Endodermal cell (in vitro differentiated cells): ENCODE data around the gene MMEL1. TPM values are rescaled to one million over a fixed set of nuclear protein-coding genes. Genes with fewer than 3 reads are reported as not detected.

Experiments
- DNase-seq: peaks from one replicate; pipeline ENCODE4 v3.0.0-alpha.2; 2017
- H3K27ac ChIP-seq: 2 replicates; pipeline ENCODE4 v1.5.1; 2013; ENCODE audit warnings: mild to moderate bottlenecking, low read depth, low read length, moderate library complexity
- H3K27me3 ChIP-seq: 2 replicates; pipeline ENCODE4 v1.6.1; 2013; ENCODE audit warnings: mild to moderate bottlenecking, low read length, moderate library complexity; ENCODE audit not compliant: insufficient read depth, control insufficient read depth, poor library complexity, severe bottlenecking
- H3K36me3 ChIP-seq: 2 replicates; pipeline ENCODE4 v1.7.0; 2013; ENCODE audit warnings: mild to moderate bottlenecking, low read length, moderate library complexity; ENCODE audit not compliant: control insufficient read depth, insufficient read depth
- H3K4me1 ChIP-seq: one replicate; pipeline ENCODE4 v1.7.0; 2013; ENCODE audit warnings: low read length; ENCODE audit not compliant: control insufficient read depth, insufficient read depth
- H3K4me3 ChIP-seq: 2 replicates; pipeline ENCODE4 v1.5.1; 2013; ENCODE audit warnings: mild to moderate bottlenecking, low read length, moderate library complexity
- H3K9ac ChIP-seq: 2 replicates; pipeline ENCODE4 v1.6.1; 2013; ENCODE audit warnings: mild to moderate bottlenecking, low read length, moderate library complexity; ENCODE audit not compliant: poor library complexity, severe bottlenecking; ENCODE audit errors: extremely low read depth
- H3K9me3 ChIP-seq: 2 replicates; pipeline ENCODE4 v1.6.1; 2013; ENCODE audit warnings: mild to moderate bottlenecking, low read length, moderate library complexity; ENCODE audit not compliant: control insufficient read depth
- H3K27ac Mint-ChIP-seq: 2 replicates; pipeline ENCODE4 v1.8.0; 2020; ENCODE audit warnings: mixed read lengths
- H3K27me3 Mint-ChIP-seq: 2 replicates; pipeline ENCODE4 v1.8.0; 2021; ENCODE audit warnings: mild to moderate bottlenecking, mixed read lengths; ENCODE audit not compliant: insufficient read depth
- H3K36me3 Mint-ChIP-seq: 2 replicates; pipeline ENCODE4 v1.8.0; 2020; ENCODE audit warnings: low read depth, mixed read lengths
- H3K4me1 Mint-ChIP-seq: 2 replicates; pipeline ENCODE4 v1.8.0; 2020; ENCODE audit warnings: mixed read lengths
- H3K4me3 Mint-ChIP-seq: 2 replicates; pipeline ENCODE4 v1.8.0; 2020; ENCODE audit warnings: mild to moderate bottlenecking, moderate library complexity, mixed read lengths
- H3K9me3 Mint-ChIP-seq: 2 replicates; pipeline ENCODE4 v1.8.0; 2020; ENCODE audit warnings: mild to moderate bottlenecking, mixed read lengths
- WGBS, 2 experiments: methylation state at CpG; one replicate each; pipeline versions ENCODE4 v1.1.5 to v1.1.7; 2013; ENCODE audit warnings: missing lambda C conversion rate in 2 of 2, mixed read lengths in 1 of 2; ENCODE audit not compliant: insufficient coverage in 1 of 2, insufficient read length in 1 of 2; 5-methylcytosine and 5-hydroxymethylcytosine counted together
- total RNA-seq, 2 donors: library from RNA; stranded (reverse); fragmentation: NEBNext Ultra II Directional in 1 of 2; extraction: Animal tissue kit (Norgen Biotek cat#: 25700) in 1 of 2; gene quantifications; 2 replicates in 1 of 2; 3 replicates in 1 of 2; pipeline ENCODE4 v1.2.1, GENCODE V29; 2021
- TF ChIP-seq, protein P1 (sequence below): fragments of 200-600 bp; sonication (generic); conservative IDR thresholded peaks from 2 replicates; pipeline ENCODE4 v1.5.0; 2021; ENCODE audit warnings: antibody characterized with exemption, mild to moderate bottlenecking

Gene MMEL1
- total RNA-seq, 2 donors from 2014 or later: 0.42 TPM; not detected in 1

DNA sequence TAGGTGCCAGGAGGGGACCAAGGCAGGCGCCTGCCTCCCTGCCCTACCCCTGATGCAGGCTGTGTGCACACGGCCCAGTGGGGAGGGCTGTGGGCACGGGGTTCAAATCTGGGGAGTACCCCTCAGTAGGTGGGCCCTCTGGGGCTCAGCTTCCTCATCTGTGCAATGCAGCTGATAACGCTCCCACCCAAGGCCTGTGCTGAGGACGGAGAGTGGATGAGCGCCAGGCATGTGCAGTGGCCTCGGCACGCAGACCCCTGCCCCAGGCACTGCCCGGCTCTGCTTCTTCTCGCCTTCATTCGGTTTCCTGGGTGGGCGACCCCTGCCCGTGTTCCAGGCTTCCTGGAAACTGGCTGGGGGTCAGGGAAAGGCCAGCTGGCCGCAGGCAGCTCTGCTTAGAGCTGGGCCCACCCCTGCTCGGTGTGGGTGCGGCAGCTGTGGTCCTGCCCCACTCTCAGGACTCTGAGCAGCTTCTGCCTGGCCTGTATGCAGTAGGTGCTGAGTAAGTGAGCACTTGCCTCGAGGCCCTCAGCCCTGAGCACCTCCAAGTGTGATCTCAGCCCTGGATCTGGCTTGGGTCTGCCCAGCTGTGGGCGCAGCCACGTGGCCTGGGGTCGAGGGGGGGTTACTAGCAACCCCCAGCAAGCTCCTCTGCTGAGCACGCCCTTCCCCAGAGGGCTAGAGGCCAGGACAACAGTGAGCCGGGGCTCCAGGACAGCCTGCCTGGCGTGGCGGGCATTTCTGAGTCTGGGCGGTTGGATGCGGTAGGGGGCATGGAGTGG, 88.5 kb downstream of the MMEL1 start:
- Mint-ChIP-seq H3K4me3 (no peak overlapping the region), H3K36me3 (no peaks in the 10 kb centered on the region), H3K27me3 (peaks cover 13% of the 10 kb centered on the region), H3K27ac (no peak overlapping the region), H3K9me3 (no peaks in the 10 kb centered on the region), H3K4me1 (no peaks in the 10 kb centered on the region)
- Histone ChIP-seq H3K9ac (no peak overlapping the region), H3K4me1 (no peaks in the 10 kb centered on the region), H3K4me3 (no peak overlapping the region), H3K27me3 (peaks cover 8% of the 10 kb centered on the region), H3K27ac (peak overlapping the region; percentile 94), H3K36me3 (no peaks in the 10 kb centered on the region), H3K9me3 (no peaks in the 10 kb centered on the region)
- DNase-seq: no peak
- WGBS, 2 experiments: 70 to 86% methylated on average over 9 to 26 of the region's 26 CpGs
- TF ChIP-seq, protein P1, sequence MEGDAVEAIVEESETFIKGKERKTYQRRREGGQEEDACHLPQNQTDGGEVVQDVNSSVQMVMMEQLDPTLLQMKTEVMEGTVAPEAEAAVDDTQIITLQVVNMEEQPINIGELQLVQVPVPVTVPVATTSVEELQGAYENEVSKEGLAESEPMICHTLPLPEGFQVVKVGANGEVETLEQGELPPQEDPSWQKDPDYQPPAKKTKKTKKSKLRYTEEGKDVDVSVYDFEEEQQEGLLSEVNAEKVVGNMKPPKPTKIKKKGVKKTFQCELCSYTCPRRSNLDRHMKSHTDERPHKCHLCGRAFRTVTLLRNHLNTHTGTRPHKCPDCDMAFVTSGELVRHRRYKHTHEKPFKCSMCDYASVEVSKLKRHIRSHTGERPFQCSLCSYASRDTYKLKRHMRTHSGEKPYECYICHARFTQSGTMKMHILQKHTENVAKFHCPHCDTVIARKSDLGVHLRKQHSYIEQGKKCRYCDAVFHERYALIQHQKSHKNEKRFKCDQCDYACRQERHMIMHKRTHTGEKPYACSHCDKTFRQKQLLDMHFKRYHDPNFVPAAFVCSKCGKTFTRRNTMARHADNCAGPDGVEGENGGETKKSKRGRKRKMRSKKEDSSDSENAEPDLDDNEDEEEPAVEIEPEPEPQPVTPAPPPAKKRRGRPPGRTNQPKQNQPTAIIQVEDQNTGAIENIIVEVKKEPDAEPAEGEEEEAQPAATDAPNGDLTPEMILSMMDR: no peak

GRCh38 chr1:2543543-2544092, 89.2 kb downstream of the MMEL1 start:
- H3K4me1 Mint-ChIP-seq: no peaks in the 10 kb centered on the region
- Histone ChIP-seq H3K27ac (peak overlapping the region; percentile 94), H3K4me3 (no peak overlapping the region)

GRCh38 chr1:2542246-2542915, 90.4 kb downstream of the MMEL1 start:
- Histone ChIP-seq H3K9ac (no peak overlapping the region), H3K27ac (peak overlapping the region; percentile 94), H3K27me3 (peaks cover 23% of the 10 kb centered on the region), H3K9me3 (no peaks in the 10 kb centered on the region), H3K4me1 (no peaks in the 10 kb centered on the region), H3K36me3 (no peaks in the 10 kb centered on the region), H3K4me3 (no peak overlapping the region)
- H3K9me3 Mint-ChIP-seq: no peaks in the 10 kb centered on the region
- whole genome bisulfite sequencing, 2 experiments: 88 to 90% methylated on average over 10 to 11 of the region's 11 CpGs
- no peak for DNase-seq
- TF ChIP-seq, protein P1: no peak
- no peak overlapping the region for H3K27ac Mint-ChIP-seq
- no peaks in the 10 kb centered on the region for H3K36me3 Mint-ChIP-seq
- no peak overlapping the region for H3K4me3 Mint-ChIP-seq
- H3K27me3 Mint-ChIP-seq: peaks cover 29% of the 10 kb centered on the region
- no peaks in the 10 kb centered on the region for H3K4me1 Mint-ChIP-seq

More at GRCh38 chr1:2543543-2544092, 89.2 kb downstream of the MMEL1 start:
- Histone ChIP-seq H3K4me1 (no peaks in the 10 kb centered on the region), H3K9ac (no peak overlapping the region), H3K36me3 (no peaks in the 10 kb centered on the region), H3K27me3 (peaks cover 13% of the 10 kb centered on the region), H3K9me3 (no peaks in the 10 kb centered on the region)
- no peaks in the 10 kb centered on the region for H3K36me3 Mint-ChIP-seq
- TF ChIP-seq, protein P1: no peak
- H3K9me3 Mint-ChIP-seq: no peaks in the 10 kb centered on the region
- 57 to 63% methylated on average over 6 to 26 of the region's 26 CpGs for WGBS, 2 experiments
- peaks cover 20% of the 10 kb centered on the region for H3K27me3 Mint-ChIP-seq
- no peak overlapping the region for H3K27ac Mint-ChIP-seq
- no peak for DNase-seq
- no peak overlapping the region for H3K4me3 Mint-ChIP-seq
